Activated T-cell treated with anti-CD3 and anti-CD28 coated beads, Interleukin-2, amount 50 U/mL, for 24 hours (primary cell): ENCODE measurements around the gene PPP1R13B.

ENCODE experiments used
- DNase-seq: peaks from one replicate; pipeline ENCODE4 v3.0.0-alpha.2; 2020
- H3K27ac Mint-ChIP-seq: 2 replicates; pipeline ENCODE4 v1.8.0; 2020; ENCODE audit warnings: mild to moderate bottlenecking, mixed read lengths
- H3K27me3 Mint-ChIP-seq: 2 replicates; pipeline ENCODE4 v1.8.0; 2020; ENCODE audit warnings: mixed read lengths
- H3K36me3 Mint-ChIP-seq: 2 replicates; pipeline ENCODE4 v1.8.0; 2020; ENCODE audit warnings: low read depth, mixed read lengths
- H3K4me1 Mint-ChIP-seq: 2 replicates; pipeline ENCODE4 v1.8.0; 2020; ENCODE audit warnings: low read depth, mixed read lengths
- H3K4me3 Mint-ChIP-seq: 2 replicates; pipeline ENCODE4 v1.8.0; 2020; ENCODE audit warnings: mild to moderate bottlenecking, moderate library complexity, mixed read lengths
- H3K9me3 Mint-ChIP-seq: 2 replicates; pipeline ENCODE4 v1.8.0; 2020; ENCODE audit warnings: mixed read lengths

The PPP1R13B gene

DNA sequence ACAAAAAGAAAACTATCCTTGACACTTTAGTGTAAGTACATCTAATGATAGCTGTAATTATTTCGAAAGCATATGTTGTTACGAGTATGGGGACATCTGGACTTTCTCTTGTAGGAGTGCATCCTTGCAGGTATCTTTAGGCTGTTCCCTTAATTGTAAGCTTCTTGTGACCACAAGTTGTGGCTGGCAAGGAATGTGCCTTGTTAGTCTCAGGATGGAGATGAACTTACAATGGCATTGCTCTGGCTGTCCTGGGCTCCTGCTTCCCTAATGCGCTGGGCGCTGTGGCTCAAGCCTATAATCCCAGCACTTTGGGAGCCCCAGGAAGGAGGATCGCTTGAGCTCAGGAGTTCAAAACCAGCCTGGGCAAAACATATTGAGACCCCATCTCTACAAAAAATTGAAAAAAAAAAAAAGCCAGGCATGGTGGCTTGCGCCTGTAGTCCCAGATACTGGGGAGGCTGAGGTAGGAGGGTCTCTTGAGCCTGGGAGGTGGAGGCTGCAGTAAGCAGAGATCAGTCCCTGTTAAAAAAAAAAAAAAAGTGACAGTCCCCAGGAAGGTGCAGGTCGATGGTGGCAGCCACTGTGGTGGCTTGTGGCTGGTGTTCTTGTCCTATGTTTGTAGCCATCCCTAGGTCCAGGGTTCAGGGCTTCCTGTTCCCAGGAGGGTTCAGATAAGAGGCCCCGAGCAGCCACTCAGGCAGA lies 23.7 kb upstream of the PPP1R13B start:
- Mint-ChIP-seq H3K36me3 (peaks cover 2% of the 10 kb centered on the region), H3K27me3 (no peaks in the 10 kb centered on the region), H3K9me3 (no peaks in the 10 kb centered on the region), H3K4me3 (peak overlapping the region; percentile 45), H3K4me1 (peaks cover 16% of the 10 kb centered on the region), H3K27ac (peak overlapping the region; percentile 50)
- no peak for DNase-seq

DNA sequence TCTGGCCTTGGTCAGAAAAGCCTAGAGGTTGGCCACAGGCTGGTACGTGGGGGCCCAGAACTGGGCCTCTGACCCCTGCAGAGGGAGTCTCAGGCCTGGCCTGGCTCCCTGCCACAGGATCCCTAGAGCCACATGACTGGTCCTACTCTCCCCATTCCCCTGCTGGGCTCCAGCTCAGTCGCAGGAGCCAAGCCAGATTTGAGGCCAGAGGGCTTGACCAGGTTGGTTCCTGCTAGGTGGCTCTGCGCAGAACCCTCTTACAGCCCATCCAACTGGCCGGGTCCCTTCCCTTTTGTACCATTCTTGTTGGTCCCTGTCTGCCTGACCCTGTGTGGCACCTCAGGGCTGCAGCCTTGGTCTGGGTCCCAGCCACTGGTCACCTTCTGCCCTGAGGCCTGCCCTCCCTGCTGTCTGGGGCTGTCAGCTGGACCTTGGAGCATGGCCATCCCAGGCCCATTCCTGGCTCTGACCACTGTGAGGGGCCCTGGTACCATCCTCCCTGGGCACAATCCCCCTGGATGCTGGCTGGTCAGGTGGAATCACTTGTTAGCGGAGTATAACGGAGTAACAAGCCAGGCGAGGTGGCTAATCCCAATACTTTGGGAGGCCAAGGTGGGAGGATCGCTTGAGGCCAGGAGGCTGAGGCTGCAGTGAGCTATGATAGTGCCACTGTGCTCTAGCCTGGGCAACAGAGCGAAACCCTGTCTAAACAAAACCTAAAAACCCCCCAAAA lies 22.9 kb upstream of the PPP1R13B start:
- Mint-ChIP-seq H3K9me3 (no peaks in the 10 kb centered on the region), H3K36me3 (peaks cover 2% of the 10 kb centered on the region), H3K4me3 (no peak overlapping the region), H3K27ac (no peak overlapping the region), H3K4me1 (peaks cover 16% of the 10 kb centered on the region), H3K27me3 (no peaks in the 10 kb centered on the region)
- DNase-seq, result no peak

DNA sequence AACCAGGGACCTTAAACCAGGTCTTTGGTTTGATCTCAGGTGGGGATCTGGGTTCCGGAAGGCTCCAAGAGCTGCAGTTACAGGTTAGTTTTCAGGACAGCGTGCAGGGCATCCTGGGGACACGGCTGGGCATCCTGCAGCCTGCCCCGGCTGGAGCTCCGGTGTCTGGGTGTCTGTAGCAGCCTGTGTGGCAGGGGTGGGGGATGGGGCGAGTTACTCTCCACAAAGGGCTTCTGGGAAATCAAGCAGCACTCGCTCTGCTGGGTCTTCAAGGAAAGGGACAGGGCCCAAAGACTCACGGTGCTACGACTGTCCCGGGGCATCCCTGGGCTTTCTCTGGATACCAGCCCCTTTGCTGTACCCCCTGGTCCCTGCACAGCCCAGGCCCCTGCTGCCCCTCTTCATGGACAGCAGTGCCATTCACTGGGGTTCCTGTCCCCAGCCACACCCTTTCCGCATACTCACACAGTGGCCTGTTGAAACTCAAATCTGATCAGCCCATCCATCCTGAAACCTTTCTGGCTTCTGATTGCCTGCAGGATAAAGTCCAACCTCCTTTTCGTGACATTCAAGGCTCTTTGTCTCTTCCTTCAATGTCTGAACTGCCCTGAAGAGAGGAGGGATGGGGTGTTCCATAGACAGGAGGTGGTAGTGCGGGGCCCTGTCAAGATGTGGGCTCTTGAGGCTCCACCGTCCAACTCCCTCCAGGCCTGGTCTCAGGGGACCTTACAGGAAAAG lies 22.2 kb upstream of the PPP1R13B start:
- Mint-ChIP-seq H3K9me3 (no peaks in the 10 kb centered on the region), H3K36me3 (peaks cover 2% of the 10 kb centered on the region)

DNA sequence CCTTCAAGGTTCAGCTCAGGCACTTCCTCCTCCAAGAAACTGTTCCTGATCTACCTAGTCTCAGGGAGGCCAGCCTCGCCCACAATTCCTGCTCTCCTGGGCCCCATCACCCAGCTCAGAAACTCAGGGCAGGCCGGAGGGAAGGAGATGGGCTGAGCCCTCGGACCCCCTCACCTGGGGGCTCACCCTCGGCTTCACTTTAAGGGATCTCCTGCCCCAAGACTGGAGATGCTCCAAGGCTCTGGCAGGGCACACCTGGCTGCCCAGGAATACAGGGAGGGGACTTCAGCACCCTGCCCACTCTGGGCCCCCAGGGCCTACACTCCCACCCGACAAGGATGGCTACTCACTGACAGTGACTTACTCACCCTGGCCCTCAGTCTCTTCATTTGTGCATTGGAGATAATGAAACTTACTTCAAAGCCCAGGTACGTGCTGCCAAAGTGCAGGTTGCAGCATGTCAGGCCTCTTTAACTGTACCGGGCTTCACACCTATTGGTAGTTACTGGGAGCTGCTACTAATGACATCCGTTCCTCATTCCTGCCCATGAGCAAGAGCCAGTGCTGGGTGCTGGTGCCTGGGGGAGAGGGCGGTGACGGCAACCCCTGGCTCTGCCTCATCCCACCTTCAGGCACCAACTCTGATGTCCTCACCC lies 21.0 kb upstream of the PPP1R13B start:
- DNase-seq, result no peak
- Mint-ChIP-seq H3K9me3 (no peaks in the 10 kb centered on the region), H3K4me3 (no peak overlapping the region), H3K36me3 (peaks cover 2% of the 10 kb centered on the region), H3K27me3 (no peaks in the 10 kb centered on the region), H3K27ac (no peak overlapping the region), H3K4me1 (peaks cover 8% of the 10 kb centered on the region)

More for the DNA sequence above, 22.2 kb upstream of the PPP1R13B start:
- no peak for DNase-seq
- Mint-ChIP-seq H3K27ac (no peak overlapping the region), H3K4me3 (no peak overlapping the region), H3K4me1 (peaks cover 12% of the 10 kb centered on the region), H3K27me3 (no peaks in the 10 kb centered on the region)

DNA sequence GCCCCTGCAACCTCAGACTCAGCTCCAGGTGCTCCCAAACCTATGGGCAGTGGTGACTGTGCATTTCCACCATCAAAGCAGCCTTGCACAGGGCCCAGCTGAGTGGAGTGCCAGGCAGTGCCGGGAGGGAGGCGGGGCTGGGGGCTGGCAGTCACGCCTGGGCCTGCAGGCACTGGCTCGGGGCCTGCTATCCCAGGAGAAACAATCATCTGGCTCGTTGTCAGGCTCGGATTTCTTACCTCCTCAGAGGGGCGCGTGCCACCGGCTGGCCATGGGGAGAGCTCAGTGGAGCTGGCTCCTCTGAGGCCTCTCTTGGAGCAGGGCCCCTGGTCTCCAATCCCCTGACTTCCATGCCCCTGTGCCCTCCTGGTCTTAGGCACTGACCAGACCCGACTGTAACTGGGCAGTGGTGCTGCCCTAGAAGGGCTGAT lies 20.2 kb upstream of the PPP1R13B start:
- no peaks in the 10 kb centered on the region for H3K9me3 Mint-ChIP-seq
- DNase-seq, result no peak
- no peak overlapping the region for H3K4me3 Mint-ChIP-seq
- H3K4me1 Mint-ChIP-seq, result peaks cover 5% of the 10 kb centered on the region
- no peak overlapping the region for H3K27ac Mint-ChIP-seq
- peaks cover 2% of the 10 kb centered on the region for H3K36me3 Mint-ChIP-seq
- H3K27me3 Mint-ChIP-seq, result no peaks in the 10 kb centered on the region

DNA sequence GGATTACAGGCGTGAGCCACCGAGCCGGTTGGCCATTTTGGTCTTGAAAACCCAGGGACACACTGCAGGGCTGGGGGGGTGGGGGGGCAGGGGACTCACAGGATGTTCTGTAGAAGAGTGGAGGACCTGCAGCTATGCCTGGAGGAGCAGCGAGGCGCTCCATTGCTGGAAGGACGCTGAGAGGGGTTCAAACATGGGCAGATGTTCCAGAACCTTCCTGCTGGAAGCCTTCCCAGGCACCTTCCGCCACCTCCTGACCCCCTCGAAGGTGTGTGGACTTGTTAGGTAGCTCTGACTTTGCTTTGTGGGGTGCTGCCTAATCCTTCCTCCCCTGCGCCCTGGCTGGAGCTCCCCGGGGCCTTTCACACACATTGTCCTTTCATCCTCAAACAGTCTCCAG lies 19.6 kb upstream of the PPP1R13B start:
- Mint-ChIP-seq H3K27me3 (peaks cover 3% of the 10 kb centered on the region), H3K9me3 (no peaks in the 10 kb centered on the region), H3K27ac (no peak overlapping the region), H3K4me3 (no peak overlapping the region), H3K36me3 (no peaks in the 10 kb centered on the region), H3K4me1 (no peaks in the 10 kb centered on the region)
- no peak for DNase-seq

DNA sequence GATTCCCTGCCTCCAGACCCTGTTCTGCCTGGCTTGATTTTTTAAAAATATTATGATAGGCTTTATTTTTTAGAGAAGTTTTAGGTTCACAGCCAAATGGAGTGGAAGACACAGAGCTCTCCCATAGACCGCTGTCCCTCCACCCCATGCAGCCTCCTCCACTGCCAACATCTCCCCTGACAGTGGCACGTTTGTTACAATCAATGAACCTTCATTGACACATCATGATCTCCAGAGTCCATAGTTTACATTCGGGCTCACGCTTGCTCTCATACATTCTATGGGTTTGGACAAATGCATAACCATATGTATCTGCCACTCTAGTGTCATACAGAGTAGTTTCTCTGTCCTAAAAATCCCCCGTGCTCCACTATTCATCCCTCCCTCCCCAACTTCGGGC lies 15.9 kb upstream of the PPP1R13B start:
- Mint-ChIP-seq H3K27me3 (peaks cover 8% of the 10 kb centered on the region), H3K9me3 (no peaks in the 10 kb centered on the region), H3K27ac (no peak overlapping the region), H3K36me3 (no peaks in the 10 kb centered on the region), H3K4me1 (no peaks in the 10 kb centered on the region), H3K4me3 (no peak overlapping the region)
- no peak for DNase-seq

DNA sequence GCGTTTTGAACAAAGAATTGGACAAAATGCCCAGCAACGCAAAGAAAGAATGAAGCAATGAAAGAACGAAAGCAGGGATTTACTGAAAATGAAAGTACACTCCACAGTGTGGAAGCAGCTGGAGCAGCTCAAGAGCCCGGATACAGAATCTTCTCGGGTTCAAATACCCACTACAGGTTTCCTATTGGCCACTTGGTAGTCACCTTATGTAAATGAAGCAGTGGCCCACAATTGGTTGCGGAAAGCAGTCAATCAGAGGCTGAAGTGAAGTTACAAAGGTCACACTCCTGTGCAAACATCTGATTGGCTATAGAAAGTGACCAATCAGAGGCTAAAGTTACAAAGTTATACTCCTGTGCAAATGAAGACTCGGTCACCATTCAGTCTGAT lies 15.0 kb upstream of the PPP1R13B start:
- no peak for DNase-seq
- no peaks in the 10 kb centered on the region for H3K9me3 Mint-ChIP-seq
- no peak overlapping the region for H3K4me3 Mint-ChIP-seq
- no peaks in the 10 kb centered on the region for H3K36me3 Mint-ChIP-seq
- no peak overlapping the region for H3K27ac Mint-ChIP-seq
- peaks cover 8% of the 10 kb centered on the region for H3K27me3 Mint-ChIP-seq
- H3K4me1 Mint-ChIP-seq, result no peaks in the 10 kb centered on the region

DNA sequence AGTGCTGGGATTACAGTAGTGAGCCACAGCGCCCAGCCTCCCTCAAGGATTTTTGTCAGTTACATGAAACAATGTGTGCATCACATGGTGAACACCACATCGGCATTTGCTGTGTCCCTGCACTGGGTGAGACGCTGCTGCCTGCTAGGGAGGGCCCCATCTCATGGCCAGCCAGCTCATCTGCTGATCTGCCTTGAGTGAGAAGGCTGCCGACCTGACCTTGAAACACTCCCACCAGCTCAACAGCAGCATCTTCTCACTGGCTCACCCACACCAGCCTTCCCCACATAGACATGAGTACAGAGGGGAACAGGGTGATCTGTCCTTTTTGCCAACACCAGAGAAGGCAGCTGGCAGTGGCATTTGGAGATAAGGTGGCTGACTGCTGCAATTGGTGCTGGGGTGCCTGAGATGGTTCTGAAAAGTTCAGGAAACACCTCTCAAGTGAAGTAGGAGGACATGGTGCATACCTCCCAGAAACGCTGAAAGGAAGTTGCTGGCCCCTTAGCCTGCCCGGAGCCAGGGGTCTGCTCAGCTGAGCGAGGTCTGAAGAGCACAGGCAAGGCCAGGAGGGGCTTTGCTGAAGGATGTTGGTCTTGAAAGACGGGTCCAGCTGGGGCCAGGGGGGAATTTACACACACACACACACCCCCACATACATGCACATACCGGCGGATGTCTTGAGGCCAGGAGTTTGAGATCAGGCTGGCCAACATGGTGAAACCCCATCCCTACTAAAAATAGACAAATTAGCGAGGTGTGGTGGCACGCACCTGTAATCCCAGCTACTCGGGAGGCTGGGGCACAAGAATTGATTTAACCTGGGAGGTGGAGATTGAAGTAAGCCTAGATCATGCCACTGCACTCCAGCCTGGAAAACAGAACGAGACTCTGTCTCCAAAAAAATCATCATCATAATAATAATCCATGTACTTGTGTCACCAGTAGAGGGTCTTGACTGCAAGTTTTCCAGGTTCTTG lies 14.3 kb upstream of the PPP1R13B start:
- Mint-ChIP-seq H3K36me3 (no peaks in the 10 kb centered on the region), H3K27ac (no peak overlapping the region), H3K4me3 (no peak overlapping the region), H3K4me1 (no peaks in the 10 kb centered on the region), H3K27me3 (peaks cover 8% of the 10 kb centered on the region), H3K9me3 (no peaks in the 10 kb centered on the region)
- DNase-seq, result no peak

DNA sequence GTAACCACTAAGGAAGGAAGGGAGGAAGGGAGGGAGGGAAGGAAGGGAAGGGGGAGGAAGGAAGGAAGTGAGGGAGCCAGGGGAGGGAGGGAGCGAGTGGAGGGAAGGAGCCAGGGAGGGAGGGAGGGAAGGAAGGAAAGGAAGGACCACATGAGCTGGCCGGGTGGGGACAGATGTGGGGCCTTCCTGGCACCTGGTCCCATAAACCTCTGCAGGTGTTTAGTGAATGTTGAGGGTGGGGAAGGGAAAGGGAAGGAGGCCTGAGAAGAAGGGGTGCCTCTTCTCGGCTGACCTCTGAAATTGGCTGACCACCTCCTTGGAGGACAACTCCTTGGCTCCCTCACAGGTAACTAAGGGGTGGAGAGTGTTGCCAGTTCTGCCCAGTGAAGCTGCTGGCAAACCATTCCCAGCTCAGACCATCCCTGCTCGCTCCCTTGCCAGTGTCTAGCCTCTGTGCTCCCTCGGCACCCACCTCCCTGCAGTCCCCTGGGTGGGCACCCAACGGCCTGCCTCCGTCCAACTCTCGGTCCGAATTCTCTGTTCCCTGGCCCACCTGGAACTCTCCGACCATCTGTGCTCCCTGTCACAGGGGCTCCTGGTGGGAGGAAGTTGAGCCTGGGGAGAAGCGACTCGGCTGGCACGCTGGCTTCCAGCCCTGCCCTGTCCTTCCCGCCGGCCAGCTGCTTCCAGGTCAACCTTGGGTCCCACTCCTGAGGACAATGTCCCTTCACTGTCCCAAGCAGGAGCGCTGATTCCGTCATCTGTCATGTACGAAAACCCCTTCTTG lies 12.2 kb upstream of the PPP1R13B start:
- Mint-ChIP-seq H3K4me1 (peaks cover 5% of the 10 kb centered on the region), H3K27ac (no peak overlapping the region), H3K9me3 (no peaks in the 10 kb centered on the region), H3K36me3 (no peaks in the 10 kb centered on the region), H3K4me3 (no peak overlapping the region), H3K27me3 (peaks cover 8% of the 10 kb centered on the region)
- DNase-seq, result no peak

DNA sequence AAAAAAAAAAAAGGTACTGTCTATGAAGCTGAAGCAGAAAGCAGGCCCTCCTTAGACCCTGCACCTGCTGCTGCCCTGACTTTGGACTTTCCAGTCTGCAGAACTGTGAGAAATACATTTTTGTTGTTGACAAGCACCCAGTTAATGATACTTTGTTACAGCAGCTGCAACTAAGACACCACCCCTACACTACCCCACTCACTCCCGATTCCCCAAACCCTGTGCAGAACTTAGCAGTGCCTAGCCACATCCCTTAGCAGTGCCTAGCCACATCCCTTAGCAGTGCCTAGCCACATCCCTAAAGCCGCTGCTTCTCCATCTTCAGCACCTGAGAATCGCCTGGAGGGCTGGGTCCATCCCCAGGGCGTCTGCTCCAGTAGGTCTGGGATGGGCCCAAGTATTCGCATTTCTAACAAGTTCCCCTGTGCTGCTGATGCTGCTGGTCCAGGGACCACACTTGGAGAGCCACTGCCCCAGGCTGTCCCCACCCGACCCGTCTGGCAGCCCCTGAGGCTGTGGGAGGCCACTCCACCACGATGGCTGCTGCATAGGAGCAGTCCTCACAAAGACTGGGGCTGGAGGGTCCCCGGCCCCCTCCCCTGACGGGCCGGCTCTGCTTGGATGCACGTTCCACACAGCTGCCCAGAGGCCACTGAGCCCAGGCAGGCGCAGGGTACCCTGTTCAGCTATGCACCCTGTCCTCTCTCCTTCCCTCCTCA lies 10.8 kb upstream of the PPP1R13B start:
- no peaks in the 10 kb centered on the region for H3K9me3 Mint-ChIP-seq
- H3K36me3 Mint-ChIP-seq, result no peaks in the 10 kb centered on the region
- H3K27me3 Mint-ChIP-seq, result peaks cover 8% of the 10 kb centered on the region
- H3K27ac Mint-ChIP-seq, result no peak overlapping the region
- no peak for DNase-seq
- H3K4me3 Mint-ChIP-seq, result no peak overlapping the region
- peaks cover 5% of the 10 kb centered on the region for H3K4me1 Mint-ChIP-seq

DNA sequence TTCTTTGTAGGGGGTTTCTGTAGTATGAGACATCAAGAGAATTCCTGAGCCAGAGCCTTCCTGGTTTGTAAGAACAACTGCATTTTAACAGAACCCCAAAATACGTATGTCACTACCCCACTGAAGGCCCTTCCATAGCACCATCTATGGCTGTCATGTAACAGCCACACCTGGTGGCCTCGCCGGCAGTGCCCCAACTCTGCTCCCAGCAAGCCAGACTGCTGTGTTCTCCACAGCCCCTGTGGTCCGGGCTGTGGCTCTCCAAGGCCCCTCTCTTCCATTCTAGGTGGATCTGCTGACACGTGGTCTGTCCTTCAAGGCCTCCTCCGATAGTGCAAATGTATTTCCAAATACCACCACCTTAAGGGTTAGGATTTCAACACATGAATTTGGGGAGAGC lies 9.9 kb upstream of the PPP1R13B start:
- H3K4me1 Mint-ChIP-seq, result peaks cover 5% of the 10 kb centered on the region
- DNase-seq, result no peak
- H3K27ac Mint-ChIP-seq, result no peak overlapping the region
- H3K36me3 Mint-ChIP-seq, result no peaks in the 10 kb centered on the region
- H3K4me3 Mint-ChIP-seq, result no peak overlapping the region
- H3K27me3 Mint-ChIP-seq, result peaks cover 8% of the 10 kb centered on the region
- H3K9me3 Mint-ChIP-seq, result no peaks in the 10 kb centered on the region

DNA sequence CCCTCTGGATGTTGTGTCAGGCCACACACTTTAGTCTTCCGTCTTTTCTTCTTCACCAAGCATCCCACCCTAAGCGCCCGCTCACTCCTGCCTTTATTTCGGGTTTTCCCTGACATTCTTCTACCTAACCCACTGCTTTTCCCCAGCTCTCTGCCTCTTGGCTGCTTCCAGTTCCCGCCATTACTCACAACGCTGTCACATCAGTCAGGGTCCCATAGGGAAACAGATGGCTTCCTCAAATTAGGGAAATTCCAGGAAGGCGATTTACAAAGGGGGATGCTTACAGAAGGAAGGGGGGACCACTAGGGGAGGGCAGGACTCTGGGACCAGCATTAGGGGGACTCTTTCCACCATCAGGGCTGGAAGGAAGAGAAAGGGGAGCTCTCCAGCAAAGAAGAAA lies 9.2 kb upstream of the PPP1R13B start:
- no peaks in the 10 kb centered on the region for H3K9me3 Mint-ChIP-seq
- no peaks in the 10 kb centered on the region for H3K36me3 Mint-ChIP-seq
- no peak overlapping the region for H3K4me3 Mint-ChIP-seq
- no peak for DNase-seq
- no peak overlapping the region for H3K27ac Mint-ChIP-seq
- H3K27me3 Mint-ChIP-seq, result peaks cover 3% of the 10 kb centered on the region
- peaks cover 5% of the 10 kb centered on the region for H3K4me1 Mint-ChIP-seq
